Ovary (tissue), 9 donors: ENCODE results near the gene ACSL6. TPM values are rescaled to one million over a fixed set of nuclear protein-coding genes. Genes with fewer than 3 reads are reported as not detected.

Experiments used
- DNase-seq, 5 donors: peaks; one replicate each; pipeline ENCODE4 v3.0.0-alpha.2; 2019 to 2020
- H3K27ac ChIP-seq, 2 donors: fragments of 200-600 bp; one replicate each; pipeline versions ENCODE4 v1.5.1 to v1.8.0; 2019 to 2022
- H3K27me3 ChIP-seq: fragments of 200-600 bp; one replicate; pipeline ENCODE4 v1.8.0; 2022
- H3K36me3 ChIP-seq: fragments of 200-600 bp; sonication (generic); one replicate; pipeline ENCODE4 v1.5.1; 2019
- H3K4me1 ChIP-seq: one replicate; pipeline ENCODE4 v1.8.1; 2013; ENCODE audit warnings: mild to moderate bottlenecking, moderate library complexity; ENCODE audit not compliant: insufficient read depth
- H3K4me3 ChIP-seq: fragments of 200-600 bp; sonication (generic); one replicate; pipeline ENCODE4 v1.5.1; 2017
- H3K9me3 ChIP-seq, 2 donors: fragments of 200-600 bp in 1 of 2; sonication (generic) in 1 of 2; one replicate each; pipeline versions ENCODE4 v1.5.1 to v1.8.1; 2013 to 2019; ENCODE audit warnings: mild to moderate bottlenecking in 1 of 2, moderate library complexity in 1 of 2
- EP300 ChIP-seq: sonication (generic); formaldehyde crosslinking; IDR thresholded peaks from one replicate; pipeline ENCODE4 v1.6.1; 2017; ENCODE audit warnings: antibody characterized with exemption
- POLR2A ChIP-seq: fragments of 450-650 bp; IDR thresholded peaks from one replicate; pipeline ENCODE4 v1.6.1; 2017; ENCODE audit warnings: antibody characterized with exemption, mild to moderate bottlenecking, moderate library complexity
- WGBS, 3 donors: extraction: QIAGEN DNeasy Blood & Tissue Kit in 1 of 3; methylation state at CpG; one replicate each; pipeline versions ENCODE4 v1.1.5 to v1.1.7; 2013 to 2017; 5-methylcytosine and 5-hydroxymethylcytosine counted together
- intact Hi-C, 4 donors: fragments of 100-400 bp; cut with DNase I; formaldehyde crosslinking; loops; one replicate each; pipeline versions ENCODE4 v1.11.0 to v1.15.1; 2022 to 2023
- polyA plus RNA-seq, 2 donors: library from polyadenylated mRNA; stranded (reverse); fragments of 200-250 nt in 1 of 2; fragments of 350-450 nt in 1 of 2; fragmentation: Illumina TruSeq in 1 of 2; extraction: RNeasy Lipid Tissue Mini Kit (QIAGEN cat#74804) in 1 of 2; gene quantifications; one replicate each; pipeline ENCODE4 v1.2.3, GENCODE V29; 2013 to 2014
- total RNA-seq, 7 donors: library from RNA; depleted of rRNA in 2 of 7; stranded (reverse); fragments of >200 nt in 2 of 7; fragmentation: NEBNext Ultra II Directional in 3 of 7; extraction: Animal tissue kit (Norgen Biotek cat#: 25700) in 3 of 7; gene quantifications; one replicate each; pipeline versions ENCODE4 v1.1.0 to v1.2.4, GENCODE V29; 2016 to 2023
- TF ChIP-seq, protein P1 (sequence below), 3 donors: fragments of 450-650 bp in 2 of 3; fragments of 200-600 bp in 1 of 3; IDR thresholded peaks; one replicate each; pipeline versions ENCODE4 v1.5.1 to v1.8.0; 2016 to 2022; ENCODE audit warnings: antibody characterized with exemption in 3 of 3, mild to moderate bottlenecking in 1 of 3
- donor health status: DM: no; HTN: no; CAD: no; lungs with moderate emphysema.
- donor health status: DM: no; HTN: no; CAD: no.
- donor health status: Bipolar disorder and iron deficiency.
- donor health status: DM: yes; HTN: yes; CAD: no.
- donor health status: DM: no; HTN: no; CAD: no.
- donor health status: DM: yes; HTN: yes; CAD: no.

The ACSL6 gene
- total and polyA plus RNA-seq, 9 donors: 0.07 to 0.65 (median 0.22) TPM; not detected in 1

DNA sequence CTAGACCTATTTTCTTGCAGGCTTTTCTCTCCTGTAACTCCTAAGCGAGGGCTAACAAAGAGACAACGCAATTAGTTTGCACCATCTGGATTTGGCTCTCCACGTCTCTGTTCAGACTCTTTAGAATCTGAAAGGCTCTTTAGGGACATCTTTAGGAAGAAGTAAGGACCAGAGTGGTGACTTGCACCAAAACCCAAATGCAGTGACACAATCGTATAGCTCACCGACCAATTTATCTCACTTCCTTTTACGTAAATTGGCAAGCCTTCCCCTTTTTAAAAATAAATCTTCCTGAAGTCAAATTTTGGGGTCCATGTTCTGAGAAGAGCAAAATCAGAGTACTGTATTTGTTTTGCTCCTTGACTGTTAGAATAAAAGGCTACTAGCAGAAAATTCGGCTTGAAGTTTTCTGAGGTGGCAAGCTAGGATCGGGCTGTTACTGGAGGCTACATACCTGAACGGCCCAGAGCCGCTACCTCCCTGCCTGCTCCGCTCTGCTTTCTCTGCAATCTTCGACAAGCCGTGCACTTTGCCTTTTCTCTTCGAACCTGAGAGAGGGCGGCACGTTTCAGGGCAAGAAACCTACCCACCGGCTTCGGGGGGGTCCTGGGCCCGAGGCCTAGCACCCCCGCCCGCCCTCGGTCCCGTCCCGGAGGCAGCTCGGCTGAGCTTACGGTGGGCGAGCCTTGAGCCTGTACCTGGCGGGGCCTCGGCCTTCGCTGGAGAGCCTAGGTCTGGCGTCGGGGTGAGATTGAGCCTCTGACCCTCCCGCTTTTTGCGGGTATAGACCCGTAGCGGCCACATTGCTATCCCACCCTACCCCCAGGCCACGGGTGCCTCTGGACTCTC lies 66.5 kb downstream of the ACSL6 start:
- H3K27ac ChIP-seq: no peak overlapping the region
- H3K4me3 ChIP-seq: no peak overlapping the region
- intact Hi-C loops: no loop called here
- no peaks in the 10 kb centered on the region for H3K36me3 ChIP-seq
- TF ChIP-seq EP300 (no peak), POLR2A (no peak)
- TF ChIP-seq, protein P1, sequence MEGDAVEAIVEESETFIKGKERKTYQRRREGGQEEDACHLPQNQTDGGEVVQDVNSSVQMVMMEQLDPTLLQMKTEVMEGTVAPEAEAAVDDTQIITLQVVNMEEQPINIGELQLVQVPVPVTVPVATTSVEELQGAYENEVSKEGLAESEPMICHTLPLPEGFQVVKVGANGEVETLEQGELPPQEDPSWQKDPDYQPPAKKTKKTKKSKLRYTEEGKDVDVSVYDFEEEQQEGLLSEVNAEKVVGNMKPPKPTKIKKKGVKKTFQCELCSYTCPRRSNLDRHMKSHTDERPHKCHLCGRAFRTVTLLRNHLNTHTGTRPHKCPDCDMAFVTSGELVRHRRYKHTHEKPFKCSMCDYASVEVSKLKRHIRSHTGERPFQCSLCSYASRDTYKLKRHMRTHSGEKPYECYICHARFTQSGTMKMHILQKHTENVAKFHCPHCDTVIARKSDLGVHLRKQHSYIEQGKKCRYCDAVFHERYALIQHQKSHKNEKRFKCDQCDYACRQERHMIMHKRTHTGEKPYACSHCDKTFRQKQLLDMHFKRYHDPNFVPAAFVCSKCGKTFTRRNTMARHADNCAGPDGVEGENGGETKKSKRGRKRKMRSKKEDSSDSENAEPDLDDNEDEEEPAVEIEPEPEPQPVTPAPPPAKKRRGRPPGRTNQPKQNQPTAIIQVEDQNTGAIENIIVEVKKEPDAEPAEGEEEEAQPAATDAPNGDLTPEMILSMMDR (IDR thresholded peaks at IDR 0.05): no peak
- WGBS, 3 donors: 70 to 87% (median 76%) methylated on average over 37 of the region's 37 CpGs
- no peak for DNase-seq
- no peaks in the 10 kb centered on the region for H3K9me3 ChIP-seq
- no peaks in the 10 kb centered on the region for H3K4me1 ChIP-seq
- H3K27me3 ChIP-seq: no peaks in the 10 kb centered on the region

DNA sequence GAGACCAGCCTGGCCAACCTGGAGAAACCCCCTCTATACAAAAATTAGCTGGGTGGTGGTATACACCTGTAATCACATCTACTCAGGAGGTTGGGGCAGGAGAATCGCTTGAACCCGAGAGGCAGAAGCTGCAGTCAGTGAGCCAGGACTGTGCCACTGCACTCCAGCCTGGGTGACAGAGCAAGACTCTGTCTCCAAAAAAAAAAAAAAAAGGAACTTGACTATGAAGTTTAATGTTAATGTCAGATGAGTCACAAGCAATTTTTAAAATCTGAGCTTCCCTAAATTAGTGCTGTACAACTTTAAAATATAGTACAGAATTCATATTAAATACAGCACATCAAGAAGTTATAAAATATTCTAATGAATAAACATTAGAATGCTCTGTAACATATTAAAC lies 67.5 kb downstream of the ACSL6 start:
- H3K27ac ChIP-seq: no peak overlapping the region
- H3K4me1 ChIP-seq: no peaks in the 10 kb centered on the region
- TF ChIP-seq POLR2A (no peak), EP300 (no peak)
- TF ChIP-seq, protein P1 (IDR thresholded peaks at IDR 0.05): no peak
- no peak for DNase-seq
- intact Hi-C loops: no loop called here
- H3K36me3 ChIP-seq: no peaks in the 10 kb centered on the region
- 86 to 93% (median 90%) methylated on average over 2 of the region's 2 CpGs for WGBS, 3 donors
- no peaks in the 10 kb centered on the region for H3K9me3 ChIP-seq
- H3K4me3 ChIP-seq: no peak overlapping the region
- H3K27me3 ChIP-seq: no peaks in the 10 kb centered on the region

DNA sequence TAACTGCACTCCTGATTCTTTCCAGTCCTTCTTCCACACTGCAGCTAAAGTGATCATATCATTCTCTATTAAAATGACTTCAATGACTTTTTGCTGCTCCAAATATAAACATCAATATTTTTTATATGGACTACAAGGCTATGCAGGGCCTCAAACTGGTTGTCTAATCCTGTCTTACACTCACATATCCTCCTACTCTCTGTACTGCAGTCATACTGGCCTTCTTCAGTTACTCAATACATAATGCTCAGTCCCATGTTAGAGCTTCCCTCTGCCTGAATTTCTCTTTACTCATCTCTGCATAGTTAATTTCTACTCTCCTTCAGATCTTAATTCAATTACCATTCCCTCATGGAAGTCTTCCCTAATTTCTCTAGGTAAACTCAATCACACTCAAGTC lies 69.4 kb downstream of the ACSL6 start:
- TF ChIP-seq EP300: no peak
- no peak for TF ChIP-seq POLR2A
- TF ChIP-seq, protein P1 (IDR thresholded peaks at IDR 0.05): no peak
- Histone ChIP-seq H3K9me3 (no peaks in the 10 kb centered on the region), H3K36me3 (no peaks in the 10 kb centered on the region), H3K4me1 (no peaks in the 10 kb centered on the region), H3K27me3 (no peaks in the 10 kb centered on the region), H3K27ac (no peak overlapping the region), H3K4me3 (no peak overlapping the region)
- intact Hi-C loops: no loop called here
- no peak for DNase-seq

DNA sequence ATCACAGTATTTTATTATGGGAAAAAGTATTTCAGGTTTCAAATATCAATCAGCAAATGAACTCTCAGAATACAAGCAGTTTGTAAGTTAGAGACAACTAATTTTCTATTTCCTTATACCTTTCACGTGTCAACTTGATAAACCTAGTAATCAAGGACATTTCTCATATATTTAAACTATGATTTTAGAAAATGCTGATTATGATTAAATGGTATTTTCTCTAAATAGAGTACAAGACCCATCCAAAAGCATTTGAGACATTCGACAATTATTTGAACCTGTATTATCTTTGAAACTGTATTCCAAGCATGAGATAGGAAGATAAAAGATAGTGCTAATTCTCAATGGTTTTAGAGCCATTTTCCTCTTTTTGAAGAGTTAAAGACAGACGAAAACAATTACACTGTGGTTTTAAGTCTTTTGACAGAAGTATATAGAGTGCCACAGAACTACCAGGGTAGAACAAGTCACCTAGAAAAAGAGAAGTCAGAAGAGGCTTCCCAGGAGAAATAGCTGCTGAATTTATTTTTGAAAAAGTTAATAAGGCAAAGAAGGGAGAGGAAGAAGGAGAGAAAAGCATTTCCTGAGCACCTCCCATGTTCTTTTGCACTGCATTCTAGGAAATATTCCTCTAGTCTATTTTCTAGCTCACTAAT lies 71.6 kb downstream of the ACSL6 start:
- H3K27ac ChIP-seq: no peak overlapping the region
- no peak for TF ChIP-seq EP300
- no peak for TF ChIP-seq POLR2A
- intact Hi-C loops: no loop called here

DNA sequence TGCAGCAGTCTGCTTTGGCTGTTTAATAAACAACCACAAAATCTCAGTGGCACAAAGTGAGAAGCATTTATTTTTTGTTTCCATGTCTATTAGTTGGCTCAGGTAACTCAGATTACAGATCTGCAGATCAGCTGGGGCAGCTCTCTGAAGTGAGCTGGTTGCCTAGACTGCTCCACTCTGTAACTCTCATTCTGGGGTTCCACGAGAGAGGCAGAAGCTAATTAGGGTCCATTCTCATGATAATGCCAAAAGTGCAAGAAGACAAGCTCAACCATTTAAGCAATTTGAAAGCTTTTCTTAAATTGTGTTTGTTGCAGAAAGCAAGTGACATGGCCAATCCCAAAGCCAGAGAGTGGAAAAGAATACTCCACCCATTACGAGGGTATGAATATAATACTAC lies 79.2 kb downstream of the ACSL6 start:
- H3K27ac ChIP-seq: no peak overlapping the region
- intact Hi-C loops: no loop called here
- TF ChIP-seq EP300 (no peak), POLR2A (no peak)
- TF ChIP-seq, protein P1 (IDR thresholded peaks at IDR 0.05): no peak
- 40 to 49% (median 44%) methylated on average over 2 of the region's 2 CpGs for WGBS, 3 donors
- H3K4me1 ChIP-seq: no peaks in the 10 kb centered on the region
- DNase-seq: no peak
- H3K36me3 ChIP-seq: no peaks in the 10 kb centered on the region
- no peaks in the 10 kb centered on the region for H3K9me3 ChIP-seq
- H3K4me3 ChIP-seq: no peak overlapping the region
- H3K27me3 ChIP-seq: no peaks in the 10 kb centered on the region

More for the DNA sequence above, 71.6 kb downstream of the ACSL6 start:
- Histone ChIP-seq H3K27me3 (no peaks in the 10 kb centered on the region), H3K36me3 (no peaks in the 10 kb centered on the region), H3K4me1 (no peaks in the 10 kb centered on the region), H3K9me3 (no peaks in the 10 kb centered on the region), H3K4me3 (no peak overlapping the region)
- WGBS, 3 donors: 55 to 66% (median 58%) methylated on average over 3 of the region's 3 CpGs
- no peak for DNase-seq
